Mucosa of descending colon (tissue), 3 donors: ENCODE data around the gene GDF2. TPM values are rescaled to one million over a fixed set of nuclear protein-coding genes. Genes with fewer than 3 reads are reported as not detected.

ENCODE experiments used
- ATAC-seq: fragments of 200-7000 bp; cut with Tn5 transposase; one replicate; pipeline ENCODE4 v1.9.1; 2020; ENCODE audit warnings: mild to moderate bottlenecking, moderate library complexity
- DNase-seq, 3 donors: peaks; one replicate each; pipeline ENCODE4 v3.0.0-alpha.2; 2020
- H3K36me3 ChIP-seq: fragments of 200-600 bp; one replicate; pipeline ENCODE4 v1.8.0; 2021; ENCODE audit warnings: low read depth, mild to moderate bottlenecking
- H3K4me1 ChIP-seq: fragments of 200-600 bp; one replicate; pipeline ENCODE4 v1.8.0; 2021; ENCODE audit warnings: low read depth, mild to moderate bottlenecking
- H3K4me3 ChIP-seq: fragments of 200-600 bp; one replicate; pipeline ENCODE4 v1.8.0; 2021; ENCODE audit warnings: mild to moderate bottlenecking
- H3K9me3 ChIP-seq: fragments of 200-600 bp; one replicate; pipeline ENCODE4 v1.8.0; 2021; ENCODE audit warnings: mild to moderate bottlenecking
- CTCF ChIP-seq: fragments of 200-600 bp; IDR thresholded peaks from one replicate; pipeline ENCODE4 v1.8.0; 2022; ENCODE audit warnings: antibody characterized with exemption, mild to moderate bottlenecking
- intact Hi-C, 2 donors: fragments of 100-400 bp; cut with DNase I in 1 of 2; cut with micrococcal nuclease in 1 of 2; formaldehyde crosslinking; loops; one replicate each; pipeline versions ENCODE4 v1.11.0 to v1.11.1; 2022; cut with DNase I, micrococcal nuclease
- total RNA-seq, 3 donors: library from RNA; stranded (reverse); fragmentation: NEBNext Ultra II Directional in 2 of 3; extraction: Animal tissue kit (Norgen Biotek cat#: 25700) in 2 of 3; gene quantifications; one replicate each; pipeline versions ENCODE4 v1.2.1 to v1.2.4, GENCODE V29; 2021 to 2023
- donor health status: DM: no; HTN: no; CAD: no; lungs with moderate emphysema.
- donor health status: DM: no; HTN: no; CAD: no.
- donor health status: DM: no; HTN: yes; CAD: no.

Gene GDF2
- total RNA-seq, 3 donors from 2014 or later, result not detected

DNA sequence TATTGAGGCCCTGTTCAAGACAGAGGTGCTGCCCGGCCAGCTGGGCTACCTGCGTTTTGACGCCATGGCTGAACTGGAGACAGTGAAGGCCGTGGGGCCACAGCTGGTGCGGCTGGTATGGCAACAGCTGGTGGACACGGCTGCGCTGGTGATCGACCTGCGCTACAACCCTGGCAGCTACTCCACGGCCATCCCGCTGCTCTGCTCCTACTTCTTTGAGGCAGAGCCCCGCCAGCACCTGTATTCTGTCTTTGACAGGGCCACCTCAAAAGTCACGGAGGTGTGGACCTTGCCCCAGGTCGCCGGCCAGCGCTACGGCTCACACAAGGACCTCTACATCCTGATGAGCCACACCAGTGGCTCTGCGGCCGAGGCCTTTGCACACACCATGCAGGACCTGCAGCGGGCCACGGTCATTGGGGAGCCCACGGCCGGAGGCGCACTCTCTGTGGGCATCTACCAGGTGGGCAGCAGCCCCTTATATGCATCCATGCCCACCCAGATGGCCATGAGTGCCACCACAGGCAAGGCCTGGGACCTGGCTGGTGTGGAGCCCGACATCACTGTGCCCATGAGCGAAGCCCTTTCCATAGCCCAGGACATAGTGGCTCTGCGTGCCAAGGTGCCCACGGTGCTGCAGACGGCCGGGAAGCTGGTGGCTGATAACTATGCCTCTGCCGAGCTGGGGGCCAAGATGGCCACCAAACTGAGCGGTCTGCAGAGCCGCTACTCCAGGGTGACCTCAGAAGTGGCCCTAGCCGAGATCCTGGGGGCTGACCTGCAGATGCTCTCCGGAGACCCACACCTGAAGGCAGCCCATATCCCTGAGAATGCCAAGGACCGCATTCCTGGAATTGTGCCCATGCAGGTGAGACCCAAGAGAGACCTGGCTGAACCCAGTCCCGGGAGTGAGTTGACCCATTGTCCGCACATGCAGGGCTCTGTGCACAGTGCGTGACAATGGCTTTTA lies 28.7 kb downstream of the GDF2 start:
- Histone ChIP-seq H3K36me3 (no peaks in the 10 kb centered on the region), H3K9me3 (no peaks in the 10 kb centered on the region), H3K4me1 (no peaks in the 10 kb centered on the region), H3K4me3 (no peak overlapping the region)
- no peak for TF ChIP-seq CTCF
- ATAC-seq (no peak), DNase-seq (no peak)
- intact Hi-C loops, result no loop called here

- intact Hi-C loops, result no loop called here
Measured at GRCh38 chr10:47351899-47352815, 29.9 kb downstream of the GDF2 start.

GRCh38 chr10:47353351-47353750 lies 31.1 kb downstream of the GDF2 start:
- DNase-seq (no peak), ATAC-seq (no peak)
- Histone ChIP-seq H3K4me1 (no peaks in the 10 kb centered on the region), H3K4me3 (no peak overlapping the region), H3K9me3 (no peaks in the 10 kb centered on the region), H3K36me3 (no peaks in the 10 kb centered on the region)
- TF ChIP-seq CTCF, result no peak
- intact Hi-C loops, result no loop called here

More at GRCh38 chr10:47351899-47352815, 29.9 kb downstream of the GDF2 start:
- no peak for TF ChIP-seq CTCF
- no peaks in the 10 kb centered on the region for H3K36me3 ChIP-seq
- H3K9me3 ChIP-seq, result no peaks in the 10 kb centered on the region
- no peaks in the 10 kb centered on the region for H3K4me1 ChIP-seq
- H3K4me3 ChIP-seq, result no peak overlapping the region
- ATAC-seq, result no peak
- no peak for DNase-seq

DNA sequence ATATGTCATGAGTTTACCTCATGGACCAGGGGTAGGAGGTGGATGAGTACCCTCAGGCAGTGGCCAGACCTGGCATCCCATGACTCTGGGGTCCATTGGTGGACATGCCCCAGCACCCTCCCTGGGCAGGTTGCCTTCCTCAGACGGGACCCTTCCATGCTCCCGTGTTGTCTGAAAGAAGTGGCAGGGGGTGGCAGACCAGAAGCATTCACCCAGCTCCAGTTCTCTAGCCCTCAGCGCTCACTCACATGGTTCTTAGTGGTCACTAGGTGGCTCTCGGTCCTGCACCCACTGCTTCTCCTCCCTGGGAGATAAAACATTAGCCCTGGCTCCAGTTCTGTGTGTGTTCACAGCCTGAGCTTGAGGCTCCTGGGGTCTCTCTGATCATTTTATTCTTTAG lies 31.9 kb downstream of the GDF2 start:
- intact Hi-C loops, result no loop called here
- ATAC-seq, result no peak
- DNase-seq, result no peak

More for the DNA sequence above, 31.9 kb downstream of the GDF2 start:
- Histone ChIP-seq H3K4me3 (no peak overlapping the region), H3K36me3 (no peaks in the 10 kb centered on the region), H3K4me1 (no peaks in the 10 kb centered on the region), H3K9me3 (no peaks in the 10 kb centered on the region)
- no peak for TF ChIP-seq CTCF
